ENCODE measurements around the gene GCK. TPM values are rescaled to one million over a fixed set of nuclear protein-coding genes. Genes with fewer than 3 reads are reported as not detected.

The GCK gene
- total RNA-seq, 1 donor from 2014 or later, result 0.20 TPM

DNA sequence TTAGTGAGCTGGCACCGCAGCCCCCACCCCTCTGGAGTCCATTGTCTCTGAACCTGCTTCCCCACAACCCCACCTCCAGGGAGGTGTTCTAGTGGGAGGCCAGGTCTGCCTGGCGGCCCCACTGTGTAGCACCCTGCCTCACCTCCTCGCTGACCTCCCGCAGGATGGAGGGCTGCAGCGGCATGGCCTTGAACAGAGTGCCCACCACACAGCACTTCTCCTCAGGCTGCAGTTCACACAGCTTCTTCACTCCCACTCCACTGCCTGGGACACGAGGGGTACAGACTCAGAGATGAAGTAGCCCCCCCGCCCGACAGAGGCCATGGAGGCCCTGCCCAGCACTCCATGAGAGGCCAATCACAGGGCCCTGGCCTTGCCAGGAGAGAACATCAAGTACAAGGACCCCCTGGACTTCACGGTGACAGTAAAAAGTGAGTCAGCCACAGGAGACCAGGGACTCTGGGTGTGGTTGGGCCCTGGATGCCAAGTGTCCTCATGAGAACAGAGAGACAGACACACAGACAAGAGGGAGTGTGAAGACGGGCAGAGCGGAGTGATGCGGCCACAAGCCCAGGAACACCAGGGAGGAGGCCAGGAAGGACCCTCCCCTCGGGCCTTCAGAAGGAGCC is 71.3 kb downstream of the GCK start:
- no peak for DNase-seq (ENCODE audit: low read depth in 2 of 2)

- no peak for DNase-seq (ENCODE audit: low read depth in 2 of 2)
Measured at GRCh38 chr7:44116789-44117666, 72.2 kb downstream of the GCK start.

- DNase-seq (ENCODE audit: low read depth in 2 of 2), result no peak
Measured at GRCh38 chr7:44116087-44116788, 73.0 kb downstream of the GCK start.

DNA sequence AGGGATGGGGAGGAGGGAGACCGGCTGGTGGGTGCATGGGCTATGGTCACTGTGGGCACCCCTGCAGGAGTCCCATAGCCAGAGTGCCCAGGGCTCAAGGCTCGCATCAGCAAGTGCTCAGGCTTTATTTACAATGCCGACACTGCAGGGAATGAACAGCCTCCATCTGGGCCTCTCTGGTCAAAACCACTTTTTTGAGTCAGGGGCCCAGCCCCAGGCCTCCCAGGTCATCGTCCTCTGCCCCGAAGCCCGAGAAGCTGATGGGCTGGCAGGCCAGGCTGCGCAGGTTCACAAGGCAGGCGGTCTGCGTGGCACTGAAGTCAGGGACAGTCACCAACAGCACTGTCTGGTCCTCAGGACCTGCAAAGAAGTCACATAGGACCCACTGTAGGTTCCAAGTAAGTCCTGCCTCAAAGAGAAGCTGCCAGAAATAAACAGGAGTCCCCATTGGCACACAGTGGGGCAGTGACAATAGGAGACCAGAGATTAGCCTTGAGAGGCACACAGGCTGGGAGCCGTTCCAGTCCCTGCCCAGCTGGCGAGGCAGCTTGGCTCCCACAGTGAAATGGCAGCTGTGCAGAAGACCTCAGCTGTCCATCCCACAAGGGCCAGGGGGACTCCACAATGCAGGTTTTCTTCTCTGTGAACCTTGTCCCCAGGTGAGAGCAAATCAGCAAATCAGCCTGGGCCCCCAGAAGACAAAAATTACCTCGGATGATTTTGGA is 74.5 kb downstream of the GCK start:
- DNase-seq (ENCODE audit: low read depth in 2 of 2), result no peak

DNA sequence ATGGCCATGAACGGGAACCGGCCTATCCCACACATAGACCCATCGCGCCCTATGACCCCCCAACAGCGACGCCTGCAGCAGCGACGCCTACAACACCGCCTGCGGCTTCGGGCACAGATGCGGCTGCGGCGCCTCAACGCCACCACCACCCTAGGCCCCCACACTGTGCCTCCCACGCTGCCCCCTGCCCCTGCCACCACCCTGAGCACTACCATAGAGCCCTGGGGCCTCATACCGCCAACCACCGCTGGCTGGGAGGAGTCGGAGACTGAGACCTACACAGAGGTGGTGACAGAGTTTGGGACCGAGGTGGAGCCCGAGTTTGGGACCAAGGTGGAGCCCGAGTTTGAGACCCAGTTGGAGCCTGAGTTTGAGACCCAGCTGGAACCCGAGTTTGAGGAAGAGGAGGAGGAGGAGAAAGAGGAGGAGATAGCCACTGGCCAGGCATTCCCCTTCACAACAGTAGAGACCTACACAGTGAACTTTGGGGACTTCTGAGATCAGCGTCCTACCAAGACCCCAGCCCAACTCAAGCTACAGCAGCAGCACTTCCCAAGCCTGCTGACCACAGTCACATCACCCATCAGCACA is 75.4 kb downstream of the GCK start:
- no peak for DNase-seq (ENCODE audit: low read depth in 2 of 2)

GRCh38 chr7:44112997-44113763 is 76.1 kb downstream of the GCK start:
- no peak for DNase-seq (ENCODE audit: low read depth in 2 of 2)

- DNase-seq (ENCODE audit: low read depth in 2 of 2), result no peak
Measured at GRCh38 chr7:44112231-44112996, 76.8 kb downstream of the GCK start.

- no peak for DNase-seq (ENCODE audit: low read depth in 2 of 2)
Measured at GRCh38 chr7:44111761-44112160, 77.5 kb downstream of the GCK start.

DNA sequence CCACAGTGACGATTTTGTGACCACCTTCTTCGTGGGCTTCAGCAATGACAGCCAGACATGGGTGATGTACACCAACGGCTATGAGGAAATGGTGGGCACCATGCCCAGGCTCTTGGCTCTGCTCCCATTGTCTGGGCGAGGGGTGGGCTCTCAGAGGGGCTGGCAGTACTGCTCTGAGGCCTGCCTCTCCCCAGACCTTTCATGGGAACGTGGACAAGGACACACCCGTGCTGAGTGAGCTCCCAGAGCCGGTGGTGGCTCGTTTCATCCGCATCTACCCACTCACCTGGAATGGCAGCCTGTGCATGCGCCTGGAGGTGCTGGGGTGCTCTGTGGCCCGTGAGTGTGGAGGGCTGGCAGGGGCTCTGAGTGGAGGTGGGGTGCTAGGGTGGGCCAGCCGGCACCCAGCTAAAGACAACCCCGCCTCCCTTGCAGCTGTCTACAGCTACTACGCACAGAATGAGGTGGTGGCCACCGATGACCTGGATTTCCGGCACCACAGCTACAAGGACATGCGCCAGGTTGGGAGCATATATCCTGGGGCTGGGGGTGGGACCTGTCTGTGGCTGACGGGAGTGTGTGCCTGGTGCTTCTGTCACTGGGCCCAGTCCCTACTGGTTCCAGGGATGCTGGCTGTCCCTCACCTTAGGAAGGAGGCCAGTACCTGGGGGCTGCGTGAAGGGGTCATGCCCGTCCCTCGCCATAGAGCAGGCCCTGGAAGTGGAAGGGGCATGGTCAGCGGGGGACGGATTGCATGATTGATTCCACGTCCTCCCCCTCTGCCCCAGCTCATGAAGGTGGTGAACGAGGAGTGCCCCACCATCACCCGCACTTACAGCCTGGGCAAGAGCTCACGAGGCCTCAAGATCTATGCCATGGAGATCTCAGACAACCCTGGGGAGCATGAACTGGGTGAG is 78.3 kb downstream of the GCK start:
- DNase-seq (ENCODE audit: low read depth in 2 of 2), result no peak

GRCh38 chr7:44109991-44110390 is 79.2 kb downstream of the GCK start:
- DNase-seq (ENCODE audit: low read depth in 2 of 2), result no peak

- DNase-seq (ENCODE audit: low read depth in 2 of 2), result no peak
Measured at GRCh38 chr7:44108768-44109750, 80.2 kb downstream of the GCK start.

GRCh38 chr7:44107961-44108767 is 81.1 kb downstream of the GCK start:
- DNase-seq (ENCODE audit: low read depth in 2 of 2), result no peak

- no peak for DNase-seq (ENCODE audit: low read depth in 2 of 2)
Measured at GRCh38 chr7:44107116-44107960, 81.9 kb downstream of the GCK start.

GRCh38 chr7:44106311-44107065 is 82.8 kb downstream of the GCK start:
- no peak for DNase-seq (ENCODE audit: low read depth in 2 of 2)

- DNase-seq (ENCODE audit: low read depth in 2 of 2), result no peak
Measured at GRCh38 chr7:44105832-44106231, 83.4 kb downstream of the GCK start.

All from lung microvascular endothelial cell (primary cell).